KOPT-K1 (cell line): ENCODE measurements around the gene UPF3A.
"Not testable (repeated sequence)": the region's sequence is repeated elsewhere in the genome, so short reads cannot be mapped to it uniquely, and the experiment has no call there.

Experiments
- H3K27ac ChIP-seq: fragments of 200-600 bp; sonication (generic); 2 replicates; pipeline ENCODE4 v1.5.1; 2016; ENCODE audit warnings: antibody characterized with exemption, mild to moderate bottlenecking, low read depth, low read length; ENCODE audit not compliant: poor library complexity, severe bottlenecking
- H3K36me3 ChIP-seq: fragments of 200-600 bp; sonication (generic); 2 replicates; pipeline ENCODE4 v1.5.1; 2017; ENCODE audit warnings: antibody characterized with exemption, mild to moderate bottlenecking, low read length, moderate library complexity; ENCODE audit not compliant: insufficient read depth
- H3K9me3 ChIP-seq: fragments of 200-600 bp; sonication (generic); 2 replicates; pipeline ENCODE4 v1.5.1; 2017; ENCODE audit warnings: antibody characterized with exemption, low read length, mild to moderate bottlenecking; ENCODE audit not compliant: insufficient read depth, poor library complexity, severe bottlenecking

The UPF3A gene

DNA sequence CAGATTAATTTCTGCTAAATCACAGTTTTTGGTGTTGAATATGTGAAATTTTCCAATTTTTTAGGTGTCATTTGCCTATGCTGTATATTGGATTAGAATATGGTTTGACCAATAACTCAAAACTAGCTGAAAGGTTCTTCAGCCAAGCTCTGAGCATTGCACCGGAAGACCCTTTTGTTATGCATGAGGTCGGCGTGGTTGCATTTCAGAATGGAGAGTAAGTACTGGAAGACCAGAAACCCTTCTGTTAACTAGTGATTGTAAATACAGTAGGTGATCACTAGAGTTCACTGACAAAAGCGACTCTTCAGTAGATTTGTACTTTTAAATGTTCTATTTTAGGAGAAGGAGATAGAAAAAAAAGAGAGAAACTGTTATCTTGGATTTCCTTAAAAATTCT, 24.4 kb upstream of the UPF3A start:
- no peaks in the 10 kb centered on the region for H3K9me3 ChIP-seq
- no peak overlapping the region for H3K27ac ChIP-seq
- H3K36me3 ChIP-seq, result peaks cover 100% of the 10 kb centered on the region

DNA sequence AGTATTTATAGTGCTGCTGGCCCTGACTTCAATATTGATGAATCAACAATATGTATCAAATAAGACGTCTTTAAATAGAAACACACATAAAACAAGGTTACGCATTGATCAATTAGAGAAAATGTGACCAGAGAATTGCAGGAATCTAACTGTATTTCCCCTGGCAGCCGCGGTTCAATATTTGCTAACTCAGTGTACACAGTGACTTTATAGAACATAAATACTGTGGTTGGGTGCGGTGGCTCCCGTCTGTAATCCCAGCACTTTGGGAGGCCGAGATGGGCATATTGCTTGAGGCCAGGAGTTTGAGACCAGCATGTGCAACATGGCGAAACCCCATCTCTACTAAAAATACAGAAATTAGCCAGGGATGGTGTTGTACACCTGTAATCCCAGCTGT, 22.8 kb upstream of the UPF3A start:
- Histone ChIP-seq H3K9me3 (no peaks in the 10 kb centered on the region), H3K36me3 (peaks cover 98% of the 10 kb centered on the region), H3K27ac (no peak overlapping the region)

DNA sequence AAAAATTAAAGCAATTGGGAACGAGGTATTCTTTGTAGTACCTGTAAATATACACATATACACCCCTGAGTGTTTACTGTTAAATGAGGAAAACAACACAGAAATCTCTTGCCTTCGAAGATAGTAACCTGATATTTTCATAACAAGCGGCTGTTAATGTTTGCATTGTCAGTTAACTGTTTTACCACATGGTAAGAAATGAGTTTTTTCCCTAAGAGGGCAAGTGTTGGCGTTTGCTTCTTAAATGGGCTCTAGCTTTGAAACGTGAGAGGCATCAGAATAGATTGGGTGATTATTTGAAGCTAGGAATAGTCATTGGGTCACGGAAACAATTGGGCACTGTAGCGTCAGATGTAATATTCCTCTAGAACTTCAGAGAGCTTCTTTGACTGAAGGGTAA, 22.0 kb upstream of the UPF3A start:
- H3K36me3 ChIP-seq, result peaks cover 92% of the 10 kb centered on the region
- no peaks in the 10 kb centered on the region for H3K9me3 ChIP-seq
- no peak overlapping the region for H3K27ac ChIP-seq

DNA sequence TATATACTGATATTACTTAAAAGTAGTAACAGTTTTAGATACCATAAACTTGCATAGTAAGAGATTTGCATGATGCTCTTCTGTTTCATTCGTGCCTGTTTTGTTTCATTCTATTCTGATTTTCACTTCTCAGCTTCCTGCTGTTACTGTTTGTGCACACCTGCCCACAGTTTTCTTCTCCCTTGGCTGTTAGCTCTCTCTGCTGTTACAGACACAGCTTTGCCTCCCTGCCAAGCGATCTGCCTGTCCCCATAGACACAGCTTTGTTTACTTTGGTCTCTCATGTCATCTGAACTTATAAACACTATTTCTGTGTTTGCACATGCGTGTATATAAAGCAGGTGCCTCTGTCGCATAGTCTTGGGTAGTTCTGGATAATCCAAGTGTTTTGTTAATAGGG, 21.4 kb upstream of the UPF3A start:
- peaks cover 92% of the 10 kb centered on the region for H3K36me3 ChIP-seq
- H3K27ac ChIP-seq, result no peak overlapping the region
- H3K9me3 ChIP-seq, result no peaks in the 10 kb centered on the region

DNA sequence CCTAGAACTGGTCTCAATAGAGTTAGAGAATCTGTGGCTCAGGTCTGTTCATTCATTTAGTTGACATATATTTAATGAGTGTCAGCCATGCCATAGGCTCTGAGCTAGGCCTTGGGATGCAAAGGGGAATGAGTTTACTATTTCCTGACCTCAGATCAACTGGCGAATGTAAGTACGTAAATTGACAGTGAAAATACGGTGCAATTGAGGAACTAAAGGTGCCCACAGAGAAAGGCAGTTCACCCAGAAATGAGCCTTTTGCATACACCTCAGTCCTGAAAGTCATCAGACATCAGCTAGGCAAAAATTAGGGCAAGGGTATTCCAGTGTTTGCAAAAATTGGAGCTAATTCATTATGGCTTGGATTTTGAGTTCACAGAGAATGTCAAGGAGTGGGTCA, 20.6 kb upstream of the UPF3A start:
- H3K36me3 ChIP-seq, result peaks cover 92% of the 10 kb centered on the region
- no peaks in the 10 kb centered on the region for H3K9me3 ChIP-seq

DNA sequence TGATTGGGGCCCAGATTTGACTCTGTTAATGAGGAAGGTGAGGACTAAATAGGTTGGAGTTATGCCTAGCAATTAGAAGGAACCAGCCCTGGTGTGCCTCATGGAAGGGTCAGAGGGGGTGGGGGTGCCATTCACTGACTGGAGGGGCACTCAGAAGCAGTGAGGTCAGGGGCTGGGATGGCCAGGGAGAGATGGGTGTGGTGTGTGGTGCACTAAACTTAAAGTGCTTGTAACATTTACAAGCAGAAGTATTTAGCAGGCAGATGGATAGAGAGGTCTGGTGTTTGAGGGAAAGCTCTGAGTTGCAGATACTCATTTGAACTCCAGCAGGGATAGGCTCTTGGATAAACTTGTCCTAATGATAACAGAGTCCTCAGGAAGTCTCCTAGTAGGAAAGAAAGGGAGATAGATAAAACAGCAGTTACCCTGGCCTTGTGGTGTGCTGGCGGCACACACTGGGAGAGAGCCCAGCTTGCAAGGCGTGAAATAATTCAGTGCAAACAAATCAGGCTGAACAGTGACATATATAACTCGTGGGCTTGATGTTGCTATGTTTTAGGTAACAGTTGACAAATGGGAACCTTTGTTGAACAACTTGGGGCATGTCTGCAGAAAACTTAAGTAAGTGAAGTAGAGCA, 20.0 kb upstream of the UPF3A start:
- Histone ChIP-seq H3K36me3 (peaks cover 92% of the 10 kb centered on the region), H3K27ac (no peak overlapping the region), H3K9me3 (no peaks in the 10 kb centered on the region)

More for the DNA sequence above, 20.6 kb upstream of the UPF3A start:
- no peak overlapping the region for H3K27ac ChIP-seq

DNA sequence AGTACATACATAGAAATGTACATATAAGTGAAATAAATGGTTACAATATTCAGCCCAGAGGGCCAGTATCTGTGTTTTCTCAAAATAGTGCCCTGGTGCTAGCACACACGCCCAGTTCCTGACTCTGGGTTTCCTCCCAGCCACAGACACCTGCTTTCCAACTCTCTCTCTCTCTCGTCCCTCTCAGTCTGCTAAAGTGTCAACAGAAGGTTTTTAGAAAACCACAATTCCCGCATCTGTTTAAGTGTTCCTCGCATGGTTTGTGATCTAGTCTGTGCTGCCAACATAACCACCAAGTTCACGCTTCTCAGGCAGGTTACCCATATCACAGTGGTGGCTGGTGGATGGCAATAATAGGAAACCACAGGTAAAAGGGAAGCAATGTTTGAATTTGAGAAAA, 17.8 kb upstream of the UPF3A start:
- H3K9me3 ChIP-seq, result no peaks in the 10 kb centered on the region
- H3K36me3 ChIP-seq, result peaks cover 92% of the 10 kb centered on the region
- no peak overlapping the region for H3K27ac ChIP-seq

DNA sequence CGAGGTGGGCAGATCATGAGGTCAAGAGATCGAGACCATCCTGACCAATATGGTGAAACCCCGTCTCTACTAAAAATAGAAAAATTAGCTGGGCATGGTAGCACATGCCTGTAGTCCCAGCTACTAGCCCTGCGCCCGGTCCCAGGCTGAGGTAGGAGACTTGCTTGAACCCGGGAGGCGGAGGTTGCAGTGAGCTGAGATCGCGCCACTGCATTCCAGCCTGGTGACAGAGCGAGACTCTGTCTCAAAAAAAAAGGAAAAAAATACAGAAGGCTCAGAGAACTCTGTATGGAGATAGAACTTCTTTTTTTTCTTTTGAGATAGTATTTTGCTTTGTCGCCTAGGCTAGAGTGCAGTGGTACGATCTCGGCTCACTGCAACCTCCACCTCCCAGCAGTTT, 17.1 kb upstream of the UPF3A start:
- H3K9me3 ChIP-seq, H3K27ac ChIP-seq: not testable (repeated sequence)
- peaks cover 92% of the 10 kb centered on the region for H3K36me3 ChIP-seq

DNA sequence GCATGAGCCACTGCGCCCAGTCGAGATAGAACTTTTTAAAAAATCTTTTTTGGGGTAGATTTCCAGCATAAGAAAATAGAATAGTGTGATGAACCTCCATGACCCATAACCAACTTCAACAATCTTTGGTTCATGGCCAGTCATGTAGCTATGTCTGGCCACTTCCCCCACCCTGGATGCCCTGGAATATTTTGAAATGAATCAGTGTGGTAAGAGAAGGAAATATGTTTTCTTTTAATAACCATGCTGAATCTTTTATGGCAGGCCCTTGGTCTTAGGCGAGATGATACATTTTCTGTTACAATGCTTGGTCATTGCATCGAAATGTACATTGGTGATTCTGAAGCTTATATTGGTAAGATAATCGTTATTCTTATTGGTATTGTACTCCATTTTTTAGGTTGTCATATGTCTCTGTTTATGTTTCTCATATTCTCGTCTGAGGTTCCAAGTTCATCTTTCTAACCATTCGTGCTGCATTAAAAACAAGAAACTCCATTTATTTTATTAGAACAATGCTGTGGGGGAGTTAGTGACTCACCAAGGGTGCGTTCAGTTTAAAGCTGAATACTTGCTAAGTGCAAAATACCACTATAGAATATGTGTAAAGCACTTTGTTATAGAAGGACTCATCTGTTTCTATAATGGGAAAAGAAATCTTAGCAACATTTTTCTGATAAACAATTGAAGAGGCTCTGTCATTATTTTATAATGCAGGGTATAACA, 16.4 kb upstream of the UPF3A start:
- Histone ChIP-seq H3K27ac (no peak overlapping the region), H3K36me3 (peaks cover 92% of the 10 kb centered on the region), H3K9me3 (no peaks in the 10 kb centered on the region)

DNA sequence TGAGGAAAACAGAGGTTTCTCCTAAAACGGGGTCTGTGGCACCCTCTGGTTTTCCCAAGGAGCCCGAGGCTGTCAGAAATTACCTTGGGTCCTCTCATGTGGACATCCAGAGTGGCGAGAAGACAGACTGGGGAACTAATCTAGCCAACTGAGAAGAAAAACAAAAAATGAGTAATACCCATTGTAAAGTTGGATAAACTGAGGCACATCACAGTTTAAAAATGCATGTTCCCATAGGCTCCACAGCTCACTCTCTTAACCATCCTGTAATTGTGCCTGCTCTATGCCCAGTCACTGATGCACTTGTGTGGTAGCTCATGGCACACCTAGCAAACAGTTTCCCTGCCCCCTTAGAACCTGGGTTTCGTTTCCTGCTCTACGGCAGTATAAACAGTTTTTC, 15.2 kb upstream of the UPF3A start:
- H3K36me3 ChIP-seq, result peaks cover 87% of the 10 kb centered on the region
- no peak overlapping the region for H3K27ac ChIP-seq
- no peaks in the 10 kb centered on the region for H3K9me3 ChIP-seq

DNA sequence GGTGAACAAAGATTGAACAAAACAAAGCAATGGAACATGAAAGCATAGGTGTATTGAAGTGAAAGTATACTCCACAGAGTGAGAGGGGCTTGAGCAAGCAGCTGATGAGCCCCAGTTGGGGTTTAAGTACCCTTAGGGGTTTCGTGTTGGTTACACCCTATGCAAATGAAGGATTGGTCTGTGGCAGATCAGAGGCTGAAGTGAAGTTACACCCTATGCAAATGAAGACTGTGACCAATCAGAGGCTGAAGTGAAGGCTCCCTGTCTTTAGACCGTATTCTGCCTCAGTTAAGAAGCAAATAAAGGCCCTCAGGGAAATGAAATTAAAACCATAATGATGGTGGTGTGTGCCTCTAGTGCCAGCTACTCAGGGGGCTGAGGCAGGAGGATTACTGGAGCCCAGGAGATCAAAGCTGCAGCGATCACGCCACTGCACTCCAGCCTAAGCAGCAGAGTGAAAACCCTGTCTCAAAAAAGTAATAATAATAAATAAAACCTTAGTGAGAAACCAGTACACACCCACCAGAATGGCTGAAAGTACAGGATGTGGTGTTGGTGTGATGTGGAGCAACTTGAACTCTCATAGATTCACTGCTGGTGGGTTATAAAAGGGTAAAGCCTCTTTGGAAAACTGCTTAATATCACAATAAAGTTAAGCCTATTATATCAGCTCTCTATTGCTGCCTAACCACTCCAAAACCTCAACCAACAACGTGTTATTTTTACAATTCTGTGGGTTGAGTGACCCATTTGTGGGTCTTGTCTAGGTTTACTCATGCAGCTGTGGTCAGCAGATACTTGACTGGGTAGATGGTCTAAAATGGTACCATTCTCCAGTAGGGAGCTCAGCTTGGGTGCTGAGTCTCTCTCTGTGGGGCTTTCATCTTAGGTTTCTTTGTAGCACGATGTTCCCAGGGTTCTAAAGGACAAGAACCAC, 12.8 kb upstream of the UPF3A start:
- no peak overlapping the region for H3K27ac ChIP-seq
- peaks cover 88% of the 10 kb centered on the region for H3K36me3 ChIP-seq
- H3K9me3 ChIP-seq, result no peaks in the 10 kb centered on the region

DNA sequence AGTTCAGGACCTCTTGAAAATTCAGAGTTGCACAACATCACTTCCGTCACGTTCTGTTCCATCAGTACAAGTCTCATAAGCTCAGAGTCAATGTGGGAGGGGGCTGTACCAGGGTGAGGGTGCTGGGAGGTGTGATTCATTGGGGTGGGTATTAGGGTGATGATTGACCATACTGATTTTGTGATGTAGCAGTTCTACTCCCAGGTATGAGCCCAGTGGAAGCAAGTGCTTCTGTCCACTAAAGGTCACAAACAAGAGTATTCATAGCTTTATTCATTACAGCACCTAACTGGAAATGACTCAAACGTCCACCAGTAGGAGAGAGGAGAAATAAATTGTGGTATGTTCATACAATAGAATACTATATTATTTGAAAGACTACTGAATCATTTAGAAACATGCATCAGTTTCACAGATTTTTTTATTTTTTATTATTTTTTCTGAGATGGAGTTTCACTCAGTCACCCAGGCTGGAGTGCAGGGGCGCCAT, 12.1 kb upstream of the UPF3A start:
- no peaks in the 10 kb centered on the region for H3K9me3 ChIP-seq
- no peak overlapping the region for H3K27ac ChIP-seq
- peaks cover 93% of the 10 kb centered on the region for H3K36me3 ChIP-seq

DNA sequence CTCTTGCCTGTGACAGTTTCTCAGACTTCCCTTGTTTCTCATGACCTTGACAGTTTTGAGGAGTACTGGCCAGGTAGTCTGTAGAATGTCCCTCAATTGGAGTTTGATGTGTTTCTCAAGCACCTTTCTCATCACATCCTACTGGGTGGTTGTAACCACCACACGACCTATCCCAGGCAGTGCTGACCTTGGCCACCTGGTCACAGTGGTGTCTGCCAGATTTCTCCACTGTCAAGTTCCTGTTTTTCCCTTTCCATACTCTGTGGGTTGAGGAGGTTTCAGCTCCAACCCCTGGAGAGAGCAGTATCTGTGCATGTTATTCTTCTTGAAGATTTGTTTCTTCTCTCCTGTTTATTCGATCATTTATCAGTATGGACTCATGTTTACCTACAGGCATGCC, 8.4 kb upstream of the UPF3A start:
- no peak overlapping the region for H3K27ac ChIP-seq
- H3K9me3 ChIP-seq, result no peaks in the 10 kb centered on the region
- H3K36me3 ChIP-seq, result peaks cover 91% of the 10 kb centered on the region

DNA sequence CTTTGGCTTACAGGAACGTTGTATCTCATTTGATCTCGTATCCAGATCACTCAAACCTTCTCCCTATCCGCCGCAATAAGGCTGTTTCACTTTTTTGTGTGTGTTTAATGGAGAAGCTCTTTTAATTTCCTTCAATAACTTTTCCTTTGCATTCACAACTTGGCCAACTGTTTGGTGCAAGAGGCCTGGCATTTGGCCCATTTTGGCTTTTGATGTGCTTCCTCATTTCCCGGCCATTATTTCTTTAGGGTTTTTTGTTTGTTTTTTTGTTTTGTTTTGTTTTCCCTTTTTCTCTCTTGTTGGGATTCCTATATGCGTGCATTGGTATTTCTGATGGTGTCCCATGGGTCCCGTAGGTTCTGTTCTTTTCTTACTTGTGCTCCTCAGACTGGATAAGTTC, 6.1 kb upstream of the UPF3A start:
- H3K27ac ChIP-seq, result no peak overlapping the region
- no peaks in the 10 kb centered on the region for H3K9me3 ChIP-seq
- H3K36me3 ChIP-seq, result peaks cover 75% of the 10 kb centered on the region

DNA sequence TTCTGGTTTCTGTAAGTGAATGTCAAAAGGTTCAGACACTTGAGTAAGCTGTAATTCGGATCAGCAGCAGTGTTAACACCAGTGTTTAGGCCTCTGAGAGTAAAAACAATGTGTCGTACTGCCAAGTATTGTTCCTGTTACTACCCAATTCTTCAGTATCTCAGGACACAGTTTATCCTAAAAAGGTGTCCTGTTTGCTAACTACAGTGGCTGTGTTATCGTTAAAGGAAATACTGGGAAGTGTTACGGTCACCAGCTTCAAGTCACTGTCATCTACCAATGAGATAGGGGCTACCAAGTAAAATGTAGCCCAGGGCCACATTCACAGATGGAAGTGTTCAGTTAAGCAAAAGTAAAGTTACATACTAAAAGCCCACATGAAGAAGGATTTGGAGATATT, 2.3 kb upstream of the UPF3A start:
- peaks cover 51% of the 10 kb centered on the region for H3K36me3 ChIP-seq
- H3K9me3 ChIP-seq, result no peaks in the 10 kb centered on the region
- no peak overlapping the region for H3K27ac ChIP-seq
